ENCODE data around the gene NDUFS7.

Gene NDUFS7

GRCh38 chr19:1349211-1349610 is 34.5 kb upstream of the NDUFS7 start:
- Histone ChIP-seq H2AFZ (ENCODE audit: insufficient read depth, low read length, poor library complexity) (no peak overlapping the region), H3K4ac (ENCODE audit: low read depth, low read length) (no peak overlapping the region), H3K36me3 (ENCODE audit: control insufficient read depth in 1 of 2, insufficient read depth in 2 of 2, low read length in 2 of 2) (no peaks in the 10 kb centered on the region), H3K4me3 (ENCODE audit: low read depth, low read length) (no peak overlapping the region), H3K9me3 (ENCODE audit: insufficient read depth, low read depth, low read length) (peaks cover 3% of the 10 kb centered on the region), H2BK5ac (ENCODE audit: low read depth, low read length, poor library complexity) (no peak overlapping the region), H2BK120ac (ENCODE audit: insufficient read depth, low read length, poor library complexity) (no peak overlapping the region), H3K79me1 (ENCODE audit: low read length) (peaks cover under 1% of the 10 kb centered on the region), H3K23ac (ENCODE audit: low read length) (no peak overlapping the region), H3K18ac (ENCODE audit: low read length) (no peak overlapping the region), H3K27ac (ENCODE audit: low read depth, low read length) (no peak overlapping the region), H3K4me2 (ENCODE audit: low read length) (no peak overlapping the region), H3K79me2 (ENCODE audit: control insufficient read depth, insufficient read depth, low read length, poor library complexity) (peaks cover under 1% of the 10 kb centered on the region), H4K91ac (ENCODE audit: low read depth, low read length) (no peak overlapping the region), H4K12ac (ENCODE audit: low read depth, low read length) (no peak overlapping the region), H4K8ac (ENCODE audit: low read depth, low read length) (no peak overlapping the region), H2AK5ac (ENCODE audit: low read length) (no peak overlapping the region), H3K14ac (ENCODE audit: low read length) (no peak overlapping the region), H3K9ac (ENCODE audit: low read length) (peak overlapping the region; percentile 0), H3K27me3 (ENCODE audit: insufficient read depth, low read length) (no peaks in the 10 kb centered on the region), H3K4me1 (ENCODE audit: control insufficient read depth in 1 of 2, insufficient read depth in 2 of 2, low read length in 2 of 2) (peaks cover 0 to 2% of the 10 kb centered on the region in 2 experiments), H2BK12ac (ENCODE audit: low read length) (no peak overlapping the region)
- no peak for DNase-seq
- WGBS (ENCODE audit: extremely low coverage, insufficient coverage, insufficient read length) = no CpG with 5 or more reads among the region's 18 CpGs

- Histone ChIP-seq H3K23ac (ENCODE audit: low read length) (no peak overlapping the region), H2AK5ac (ENCODE audit: low read length) (no peak overlapping the region), H3K79me1 (ENCODE audit: low read length) (peaks cover 9% of the 10 kb centered on the region), H3K27me3 (ENCODE audit: insufficient read depth, low read length) (no peaks in the 10 kb centered on the region), H2AFZ (ENCODE audit: insufficient read depth, low read length, poor library complexity) (no peak overlapping the region), H3K4me2 (ENCODE audit: low read length) (no peak overlapping the region), H3K4me1 (ENCODE audit: control insufficient read depth in 1 of 2, insufficient read depth in 2 of 2, low read length in 2 of 2) (peaks cover 0 to 7% of the 10 kb centered on the region in 2 experiments), H2BK5ac (ENCODE audit: low read depth, low read length, poor library complexity) (no peak overlapping the region), H2BK12ac (ENCODE audit: low read length) (no peak overlapping the region), H3K4me3 (ENCODE audit: low read depth, low read length) (no peak overlapping the region), H3K4ac (ENCODE audit: low read depth, low read length) (no peak overlapping the region), H3K27ac (ENCODE audit: low read depth, low read length) (no peak overlapping the region), H3K18ac (ENCODE audit: low read length) (no peak overlapping the region), H3K9ac (ENCODE audit: low read length) (no peak overlapping the region), H3K36me3 (ENCODE audit: control insufficient read depth in 1 of 2, insufficient read depth in 2 of 2, low read length in 2 of 2) (no peaks in the 10 kb centered on the region), H4K8ac (ENCODE audit: low read depth, low read length) (no peak overlapping the region), H4K91ac (ENCODE audit: low read depth, low read length) (no peak overlapping the region), H4K12ac (ENCODE audit: low read depth, low read length) (no peak overlapping the region), H3K79me2 (ENCODE audit: control insufficient read depth, insufficient read depth, low read length, poor library complexity) (peaks cover 11% of the 10 kb centered on the region), H3K14ac (ENCODE audit: low read length) (no peak overlapping the region), H2BK120ac (ENCODE audit: insufficient read depth, low read length, poor library complexity) (no peak overlapping the region), H3K9me3 (ENCODE audit: insufficient read depth, low read depth, low read length) (peaks cover 3% of the 10 kb centered on the region)
- WGBS (ENCODE audit: extremely low coverage, insufficient coverage, insufficient read length) = no CpG with 5 or more reads among the region's 5 CpGs
- no peak for DNase-seq
These were observed 32.8 kb upstream of the NDUFS7 start for GRCh38 chr19:1350867-1351266.

- DNase-seq = no peak
- Histone ChIP-seq H3K4ac (ENCODE audit: low read depth, low read length) (no peak overlapping the region), H2AFZ (ENCODE audit: insufficient read depth, low read length, poor library complexity) (no peak overlapping the region), H2AK5ac (ENCODE audit: low read length) (no peak overlapping the region), H4K12ac (ENCODE audit: low read depth, low read length) (no peak overlapping the region), H3K79me1 (ENCODE audit: low read length) (peaks cover 9% of the 10 kb centered on the region), H3K18ac (ENCODE audit: low read length) (no peak overlapping the region), H4K8ac (ENCODE audit: low read depth, low read length) (no peak overlapping the region), H2BK5ac (ENCODE audit: low read depth, low read length, poor library complexity) (no peak overlapping the region), H3K9me3 (ENCODE audit: insufficient read depth, low read depth, low read length) (peaks cover 3% of the 10 kb centered on the region), H3K4me1 (ENCODE audit: control insufficient read depth in 1 of 2, insufficient read depth in 2 of 2, low read length in 2 of 2) (peaks cover 0 to 7% of the 10 kb centered on the region in 2 experiments), H3K4me2 (ENCODE audit: low read length) (no peak overlapping the region), H3K23ac (ENCODE audit: low read length) (no peak overlapping the region), H3K9ac (ENCODE audit: low read length) (no peak overlapping the region), H3K14ac (ENCODE audit: low read length) (no peak overlapping the region), H4K91ac (ENCODE audit: low read depth, low read length) (no peak overlapping the region), H3K79me2 (ENCODE audit: control insufficient read depth, insufficient read depth, low read length, poor library complexity) (peaks cover 11% of the 10 kb centered on the region), H2BK12ac (ENCODE audit: low read length) (no peak overlapping the region), H3K27me3 (ENCODE audit: insufficient read depth, low read length) (no peaks in the 10 kb centered on the region), H3K36me3 (ENCODE audit: control insufficient read depth in 1 of 2, insufficient read depth in 2 of 2, low read length in 2 of 2) (no peaks in the 10 kb centered on the region), H2BK120ac (ENCODE audit: insufficient read depth, low read length, poor library complexity) (no peak overlapping the region), H3K4me3 (ENCODE audit: low read depth, low read length) (no peak overlapping the region), H3K27ac (ENCODE audit: low read depth, low read length) (no peak overlapping the region)
- WGBS (ENCODE audit: extremely low coverage, insufficient coverage, insufficient read length) = no CpG with 5 or more reads among the region's 21 CpGs
These were observed 32.3 kb upstream of the NDUFS7 start for GRCh38 chr19:1351381-1351851.

GRCh38 chr19:1353144-1353543 is 30.6 kb upstream of the NDUFS7 start:
- Histone ChIP-seq H3K18ac (ENCODE audit: low read length) (no peak overlapping the region), H3K14ac (ENCODE audit: low read length) (no peak overlapping the region), H2AFZ (ENCODE audit: insufficient read depth, low read length, poor library complexity) (no peak overlapping the region), H3K27me3 (ENCODE audit: insufficient read depth, low read length) (no peaks in the 10 kb centered on the region), H4K8ac (ENCODE audit: low read depth, low read length) (no peak overlapping the region), H3K4me3 (ENCODE audit: low read depth, low read length) (no peak overlapping the region), H2BK120ac (ENCODE audit: insufficient read depth, low read length, poor library complexity) (no peak overlapping the region), H3K23ac (ENCODE audit: low read length) (no peak overlapping the region), H2BK12ac (ENCODE audit: low read length) (no peak overlapping the region), H3K27ac (ENCODE audit: low read depth, low read length) (no peak overlapping the region), H3K9me3 (ENCODE audit: insufficient read depth, low read depth, low read length) (peaks cover 3% of the 10 kb centered on the region), H4K91ac (ENCODE audit: low read depth, low read length) (no peak overlapping the region), H3K4me2 (ENCODE audit: low read length) (no peak overlapping the region), H4K12ac (ENCODE audit: low read depth, low read length) (no peak overlapping the region), H3K4me1 (ENCODE audit: control insufficient read depth in 1 of 2, insufficient read depth in 2 of 2, low read length in 2 of 2) (peaks cover 0 to 7% of the 10 kb centered on the region in 2 experiments), H3K36me3 (ENCODE audit: control insufficient read depth in 1 of 2, insufficient read depth in 2 of 2, low read length in 2 of 2) (peaks cover 5 to 6% of the 10 kb centered on the region in 2 experiments), H3K79me2 (ENCODE audit: control insufficient read depth, insufficient read depth, low read length, poor library complexity) (peaks cover 11% of the 10 kb centered on the region), H2AK5ac (ENCODE audit: low read length) (no peak overlapping the region), H2BK5ac (ENCODE audit: low read depth, low read length, poor library complexity) (no peak overlapping the region), H3K9ac (ENCODE audit: low read length) (no peak overlapping the region), H3K4ac (ENCODE audit: low read depth, low read length) (no peak overlapping the region), H3K79me1 (ENCODE audit: low read length) (peaks cover 9% of the 10 kb centered on the region)
- WGBS (ENCODE audit: extremely low coverage, insufficient coverage, insufficient read length) = no CpG with 5 or more reads among the region's 9 CpGs
- DNase-seq = no peak
